ENCODE measurements around the gene NPC2.

DNA sequence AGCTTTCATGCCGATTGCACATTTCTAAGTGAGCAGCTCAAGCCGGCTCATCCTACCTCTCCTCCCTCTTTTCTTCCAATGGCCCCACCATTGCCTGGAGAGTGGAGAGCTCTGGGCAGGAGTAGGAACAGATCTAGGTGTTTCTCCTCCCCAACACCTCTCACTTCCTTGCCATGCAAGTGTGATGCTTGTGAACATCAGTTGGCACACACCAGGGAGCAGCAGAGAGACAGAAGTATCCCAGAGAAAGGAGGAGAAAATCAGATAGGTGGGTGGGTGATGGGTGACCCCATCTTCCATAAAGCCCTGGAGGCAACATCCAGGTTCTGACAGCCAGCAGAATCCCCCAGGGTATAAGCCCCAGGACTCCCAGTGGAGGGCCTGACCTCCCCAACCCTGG is 27.8 kb downstream of the NPC2 start:
- TF ChIP-seq, protein P1, sequence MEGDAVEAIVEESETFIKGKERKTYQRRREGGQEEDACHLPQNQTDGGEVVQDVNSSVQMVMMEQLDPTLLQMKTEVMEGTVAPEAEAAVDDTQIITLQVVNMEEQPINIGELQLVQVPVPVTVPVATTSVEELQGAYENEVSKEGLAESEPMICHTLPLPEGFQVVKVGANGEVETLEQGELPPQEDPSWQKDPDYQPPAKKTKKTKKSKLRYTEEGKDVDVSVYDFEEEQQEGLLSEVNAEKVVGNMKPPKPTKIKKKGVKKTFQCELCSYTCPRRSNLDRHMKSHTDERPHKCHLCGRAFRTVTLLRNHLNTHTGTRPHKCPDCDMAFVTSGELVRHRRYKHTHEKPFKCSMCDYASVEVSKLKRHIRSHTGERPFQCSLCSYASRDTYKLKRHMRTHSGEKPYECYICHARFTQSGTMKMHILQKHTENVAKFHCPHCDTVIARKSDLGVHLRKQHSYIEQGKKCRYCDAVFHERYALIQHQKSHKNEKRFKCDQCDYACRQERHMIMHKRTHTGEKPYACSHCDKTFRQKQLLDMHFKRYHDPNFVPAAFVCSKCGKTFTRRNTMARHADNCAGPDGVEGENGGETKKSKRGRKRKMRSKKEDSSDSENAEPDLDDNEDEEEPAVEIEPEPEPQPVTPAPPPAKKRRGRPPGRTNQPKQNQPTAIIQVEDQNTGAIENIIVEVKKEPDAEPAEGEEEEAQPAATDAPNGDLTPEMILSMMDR (IDR thresholded peaks at IDR 0.05): no peak
- TF ChIP-seq POLR2A (IDR thresholded peaks at IDR 0.05): no peak

Data from lower leg skin (tissue), 3 donors.